GM19463 (cell line): Measurements from ENCODE around the gene RIPK3.

Experiments used
- ATAC-seq: cut with Tn5 transposase; IDR thresholded peaks from one replicate; pipeline ENCODE4 v1.9.1; 2021; ENCODE audit warnings: mild to moderate bottlenecking, moderate library complexity; ENCODE audit not compliant: unreplicated experiment

Gene RIPK3

DNA sequence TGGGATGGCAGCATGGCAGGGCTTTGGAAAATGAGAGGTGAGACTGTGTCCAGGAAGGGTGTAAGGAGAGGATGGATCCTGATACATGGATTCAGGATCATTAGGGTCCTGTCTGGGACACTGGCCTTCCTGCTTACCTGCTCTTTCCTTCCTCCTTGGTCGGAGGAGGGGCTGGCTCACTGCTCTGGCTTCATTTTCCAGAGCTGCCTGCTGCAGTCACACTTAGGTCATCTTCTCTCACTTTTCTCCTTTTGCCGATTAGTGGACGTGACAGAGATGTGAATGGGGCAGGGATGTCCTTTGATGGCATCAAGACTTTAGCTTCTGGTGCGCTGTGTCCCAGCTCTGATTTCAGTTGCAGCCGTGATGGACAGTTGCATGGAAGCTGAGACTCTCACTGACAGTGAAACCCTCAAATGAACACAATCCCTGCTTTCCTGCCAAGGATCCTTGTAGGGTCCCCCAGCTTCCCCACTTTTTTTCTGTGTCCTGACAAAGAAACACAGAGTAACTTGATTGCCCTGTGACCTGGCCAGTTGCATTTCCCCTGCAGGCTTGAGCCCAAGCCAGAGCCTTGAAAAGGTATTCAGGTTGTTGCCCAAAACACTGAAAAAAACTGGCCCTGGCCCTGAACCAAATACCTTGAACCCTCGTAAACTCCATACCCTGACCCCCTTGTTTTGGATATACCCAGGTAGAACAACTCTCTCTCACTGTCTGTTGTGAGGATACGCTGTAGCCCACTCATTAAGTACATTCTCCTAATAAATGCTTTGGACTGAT lies 31.3 kb downstream of the RIPK3 start:
- no peak for ATAC-seq

DNA sequence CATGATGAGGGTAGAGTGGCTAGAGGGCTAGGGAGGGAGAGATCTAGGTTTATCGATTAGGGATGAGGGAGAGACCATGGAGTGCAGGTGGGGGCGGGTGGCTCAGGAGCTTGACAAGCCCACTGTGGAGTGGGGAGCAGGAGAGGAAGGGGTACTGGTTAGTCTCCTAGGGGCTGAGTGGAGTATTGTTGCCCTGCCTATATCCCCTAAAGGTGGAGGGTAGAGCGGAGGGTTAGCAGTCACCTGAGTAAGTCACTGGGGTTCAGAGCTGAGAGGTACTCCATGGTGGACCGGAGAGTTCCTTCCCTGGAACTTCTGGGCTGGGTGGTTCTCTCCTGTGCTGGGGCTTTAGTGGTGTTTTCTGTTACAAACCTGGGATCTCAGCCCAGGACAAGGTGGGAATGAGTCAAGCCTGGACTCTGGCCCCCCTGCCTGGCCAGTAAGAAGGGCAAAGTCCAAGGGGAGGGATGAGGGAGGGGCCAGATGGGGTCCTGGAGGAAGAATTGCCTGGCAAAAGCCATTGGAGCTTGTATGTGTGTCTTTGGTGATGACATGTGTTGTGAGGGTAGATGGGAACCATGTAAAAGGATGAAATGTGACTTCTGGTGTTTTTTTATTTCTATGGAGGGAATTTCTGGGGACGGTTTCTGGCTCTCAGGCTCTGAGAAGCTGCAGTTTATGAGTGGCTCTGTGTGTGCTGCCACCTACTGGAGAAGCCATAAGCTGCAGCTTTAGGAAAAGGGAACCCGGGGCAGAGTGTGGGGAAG lies 32.0 kb downstream of the RIPK3 start, which contains the start of gene CIDEB:
TSS of gene CIDEB (minus strand) at position 403 of the 767 bp plus-strand sequence. CDS start at position 284, 119 bp downstream.
- ATAC-seq, result no peak

DNA sequence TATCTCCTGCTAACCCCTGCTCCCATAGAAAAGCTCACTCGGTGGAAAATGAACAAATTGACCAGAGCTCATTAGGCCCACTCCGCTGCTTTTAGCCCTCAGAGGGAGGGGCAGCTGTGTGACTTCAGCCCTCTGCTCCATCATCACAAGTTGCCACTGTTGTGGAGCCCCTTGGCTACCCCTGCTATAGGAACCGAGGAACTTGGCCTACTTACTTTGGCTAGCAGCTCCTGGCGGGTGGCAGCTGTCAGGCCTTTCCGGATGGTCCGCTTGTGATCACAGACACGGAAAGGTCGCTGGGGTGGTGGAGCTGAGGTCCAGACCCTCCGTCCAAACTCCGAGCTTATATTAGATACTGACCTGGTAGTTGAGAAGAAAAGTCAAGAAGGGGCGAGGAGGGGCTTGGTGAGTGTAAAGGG lies 32.6 kb downstream of the RIPK3 start:
- ATAC-seq, result no peak

DNA sequence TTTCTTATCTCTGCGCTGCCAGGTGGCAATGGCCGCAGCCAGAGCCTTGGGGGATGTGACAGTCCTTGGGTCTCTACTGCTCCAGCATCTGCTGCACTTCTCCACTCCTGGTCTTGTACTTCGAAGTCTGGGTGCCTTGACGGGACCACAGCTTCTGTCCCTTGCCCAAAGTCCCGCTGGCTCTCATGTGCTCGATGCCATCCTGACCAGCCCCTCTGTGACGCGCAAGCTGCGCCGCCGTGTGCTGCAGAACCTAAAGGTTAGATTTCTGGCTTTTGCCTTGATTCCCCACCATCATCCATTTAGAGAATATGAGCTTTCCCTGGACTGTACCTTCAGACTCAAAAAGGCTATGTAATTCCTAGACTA lies 35.8 kb downstream of the RIPK3 start:
- no peak for ATAC-seq

DNA sequence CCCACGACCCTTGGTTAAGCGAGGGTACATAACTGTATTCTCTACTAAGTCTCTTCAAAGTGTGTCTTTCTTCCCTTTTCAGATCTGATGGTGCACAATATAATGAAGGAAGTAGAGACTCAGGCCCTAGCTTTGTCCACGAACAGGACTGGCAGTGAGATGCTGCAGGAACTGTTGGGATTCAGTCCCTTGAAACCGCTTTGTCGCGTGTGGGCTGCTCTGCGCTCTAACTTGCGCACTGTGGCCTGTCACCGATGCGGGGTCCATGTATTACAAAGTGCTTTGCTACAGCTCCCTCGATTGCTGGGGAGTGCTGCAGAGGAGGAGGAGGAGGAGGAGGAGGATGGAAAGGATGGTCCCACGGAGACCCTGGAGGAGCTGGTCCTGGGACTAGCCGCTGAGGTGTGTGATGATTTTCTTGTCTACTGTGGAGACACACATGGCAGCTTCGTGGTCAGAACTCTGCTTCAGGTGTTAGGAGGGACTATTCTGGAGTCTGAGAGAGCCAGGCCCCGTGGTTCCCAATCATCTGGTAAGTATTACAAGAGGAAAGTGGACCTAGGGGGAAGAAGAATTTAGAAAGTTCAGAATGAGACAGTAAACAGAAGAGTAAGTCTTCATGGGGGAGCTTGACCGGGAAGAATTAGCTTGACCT lies 39.3 kb downstream of the RIPK3 start:
- ATAC-seq, result no peak

DNA sequence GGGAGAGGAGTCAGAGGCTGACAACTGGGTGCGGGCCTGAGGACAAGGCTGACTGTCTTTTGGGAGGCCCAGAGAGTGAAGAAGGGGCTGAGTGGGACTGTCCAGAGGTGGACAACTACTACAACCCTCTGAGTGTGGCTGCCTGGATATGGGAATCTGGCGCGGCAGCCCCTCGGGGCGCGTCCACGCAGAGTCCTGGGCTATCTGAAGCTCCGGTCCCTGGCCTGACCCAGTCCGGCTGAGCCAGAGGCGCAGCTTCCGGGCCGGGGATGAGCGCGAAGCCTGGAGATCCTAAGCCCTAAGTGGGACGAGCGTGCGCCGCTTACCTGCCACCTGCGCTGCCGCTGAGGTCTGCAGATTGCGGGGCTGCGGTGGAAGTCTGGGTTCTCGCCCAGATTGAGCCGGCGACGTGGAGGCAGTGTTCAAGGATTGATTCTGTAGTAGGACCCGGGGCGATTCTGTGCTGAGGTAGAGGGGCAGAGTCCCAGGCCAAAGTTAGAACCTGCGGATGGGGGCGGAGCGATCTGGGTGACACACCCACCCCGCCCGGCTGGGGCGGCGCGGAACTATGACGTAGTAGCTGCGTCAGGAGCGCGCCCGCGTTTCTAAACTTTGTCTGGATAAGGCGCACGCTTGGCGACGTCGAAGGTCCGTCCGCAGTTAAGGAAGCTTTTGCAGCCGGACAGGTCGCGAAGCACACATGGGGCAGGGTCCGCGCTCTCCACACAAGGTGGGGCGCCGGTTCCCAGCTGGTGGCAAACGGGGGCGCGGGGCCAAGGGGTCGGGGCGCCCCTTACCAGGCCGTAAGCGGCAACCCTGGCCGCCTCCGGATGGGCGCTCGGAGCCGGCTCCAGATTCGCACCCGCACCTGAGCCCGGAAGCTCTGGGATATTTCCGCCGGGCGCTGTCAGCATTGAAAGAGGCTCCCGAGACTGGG lies 40.3 kb downstream of the RIPK3 start, which contains the start of the genes DHRS1 and NOP9:
TSS of gene DHRS1 (minus strand) at position 526 of the 937 bp plus-strand sequence. CDS start 674 bp downstream, outside the sequence.
TSS of gene NOP9 (plus strand) at position 596 of the 937 bp plus-strand sequence. CDS start at position 701, 105 bp downstream.
- peak; percentile 59 for ATAC-seq

DNA sequence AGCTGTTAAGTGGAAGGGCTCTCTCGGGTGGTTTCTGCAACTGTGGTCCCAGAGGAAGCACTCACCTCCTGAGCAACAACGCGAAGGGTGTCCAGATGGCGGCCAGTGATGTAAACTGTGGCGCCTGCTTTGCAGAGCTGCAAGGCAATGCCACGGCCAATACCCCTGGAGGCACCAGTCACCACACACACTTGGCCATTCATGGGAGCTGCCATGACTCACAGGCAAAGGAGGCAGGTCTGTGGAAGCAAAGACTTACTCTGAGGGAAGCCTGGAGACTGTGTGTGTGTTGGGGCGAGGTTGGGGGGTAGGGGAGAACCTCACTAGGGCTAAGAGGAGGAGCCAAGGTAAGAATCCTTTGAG lies 40.9 kb downstream of the RIPK3 start:
- ATAC-seq, result peak; percentile 1

DNA sequence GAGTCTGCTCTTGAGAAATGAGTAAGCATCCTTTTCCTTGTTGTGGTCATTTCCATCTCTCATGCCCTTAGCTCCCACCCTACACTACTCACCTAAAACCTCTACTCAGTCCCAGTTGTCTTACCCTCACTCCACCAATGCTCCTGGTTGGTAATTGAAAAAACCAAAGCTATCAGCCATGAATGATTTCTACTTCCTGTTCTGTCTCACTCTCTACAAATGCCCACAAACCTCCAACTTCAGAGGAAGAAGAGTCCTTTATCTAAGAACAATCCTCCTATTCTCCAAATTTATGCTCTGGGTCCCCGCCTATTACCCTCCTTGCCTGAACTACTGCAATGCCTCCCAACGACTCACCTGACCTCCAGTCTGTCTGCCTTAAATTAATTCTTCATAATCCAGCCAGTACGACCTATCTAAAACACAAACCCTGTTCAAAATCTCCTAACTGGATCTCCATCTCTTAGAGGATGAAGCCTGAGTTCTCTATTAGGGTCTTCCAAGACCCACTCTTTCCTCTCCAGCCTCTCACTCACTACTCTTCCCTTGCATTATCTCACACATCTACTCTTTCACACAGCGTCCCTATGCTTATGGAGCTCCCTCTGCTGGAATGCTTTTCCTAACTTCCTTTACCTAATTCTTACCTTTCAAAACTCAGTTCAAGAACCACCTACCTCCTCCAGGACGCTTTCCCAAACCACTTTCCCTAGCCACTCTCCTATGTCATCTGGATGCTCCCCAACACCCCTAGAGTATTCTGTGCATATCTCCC lies 42.4 kb downstream of the RIPK3 start:
- no peak for ATAC-seq

DNA sequence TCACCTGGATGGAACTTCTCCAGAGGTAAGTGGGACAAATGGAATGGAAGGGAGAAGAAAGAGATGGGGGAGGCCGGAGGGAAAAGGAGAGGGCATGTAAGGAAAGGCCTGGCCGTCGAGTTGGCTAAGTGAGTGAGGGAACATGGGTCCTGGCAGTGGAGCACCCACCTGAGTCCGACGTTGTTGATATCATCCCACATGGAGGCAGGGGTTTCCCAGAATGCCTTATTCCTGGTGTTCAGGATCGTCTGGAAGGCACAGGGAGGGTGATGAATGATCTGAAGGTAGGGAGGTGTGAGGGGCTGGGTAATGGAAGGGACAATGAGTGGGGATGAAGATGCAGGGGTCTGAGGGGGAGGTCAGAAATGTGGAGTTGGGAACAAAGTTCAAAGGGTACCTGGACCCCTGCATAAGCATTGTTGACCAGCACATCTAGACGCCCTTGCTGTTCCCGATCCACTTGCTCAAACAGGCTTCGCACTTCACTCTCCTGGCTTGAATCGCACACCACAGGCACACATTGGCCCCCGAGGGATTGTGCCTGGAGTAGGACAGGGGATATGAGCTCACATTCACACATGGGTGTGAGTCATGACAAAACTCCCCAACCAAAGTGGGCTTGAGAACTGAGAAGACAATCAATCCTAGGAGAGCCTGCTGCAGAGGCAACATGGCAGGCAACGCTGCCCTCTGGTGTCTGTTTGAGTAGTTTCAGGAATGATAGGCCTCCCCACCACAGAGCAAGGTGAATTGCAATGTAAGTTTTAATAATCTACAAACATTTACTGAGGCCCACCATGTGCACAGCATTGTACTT lies 43.2 kb downstream of the RIPK3 start:
- ATAC-seq, result peak; percentile 54

DNA sequence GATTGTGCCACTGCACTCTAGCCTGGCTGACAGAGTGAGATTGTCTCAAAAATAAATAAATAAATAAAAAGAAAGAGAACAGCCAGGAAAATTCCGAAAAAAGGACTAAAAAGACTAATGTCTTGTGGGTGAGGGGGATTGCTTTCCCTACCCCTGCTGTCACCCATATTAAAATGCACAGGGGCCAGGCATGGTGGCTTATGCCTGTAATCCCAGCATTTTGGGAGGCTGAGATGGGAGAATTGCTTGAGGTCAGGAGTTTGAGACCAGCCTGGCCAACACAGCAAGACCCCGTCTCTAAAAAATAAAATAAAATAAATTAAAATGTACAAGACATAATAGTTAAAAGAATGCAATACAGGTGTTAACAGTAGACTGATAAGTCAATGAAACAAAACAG lies 46.3 kb downstream of the RIPK3 start:
- ATAC-seq, result no peak

DNA sequence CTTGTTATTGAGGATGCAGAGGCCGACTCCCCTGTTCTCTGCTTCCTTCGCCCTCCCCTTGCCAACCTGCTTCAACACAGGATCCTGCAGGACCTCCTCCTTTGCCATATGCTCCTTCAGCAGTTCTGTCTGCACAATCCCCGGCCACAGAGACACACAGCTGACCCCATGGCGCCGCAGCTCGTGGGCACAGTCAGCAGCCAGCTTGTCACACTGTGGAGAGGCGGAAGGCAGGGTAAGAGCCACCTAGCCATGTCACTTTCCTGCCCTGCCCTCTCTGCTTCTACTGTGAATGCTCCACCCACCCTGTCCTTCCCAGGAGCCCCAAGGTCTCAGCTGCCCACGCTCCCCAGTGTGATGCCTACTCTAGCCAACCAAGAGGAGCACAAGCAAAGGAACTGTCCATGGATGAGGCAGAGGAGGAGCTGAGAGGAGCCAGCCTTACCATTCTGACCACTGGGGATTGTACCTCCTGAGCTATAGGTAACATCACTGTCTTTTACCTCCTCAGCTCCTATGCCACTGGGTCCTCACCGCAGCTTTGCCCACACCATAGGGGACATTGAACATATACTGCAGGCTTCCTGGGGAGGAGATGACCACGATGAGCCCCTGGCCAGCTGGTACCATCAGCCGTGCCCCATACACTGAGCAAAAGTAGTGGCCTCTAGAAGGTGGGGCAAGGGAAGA lies 47.5 kb downstream of the RIPK3 start:
- ATAC-seq, result no peak

DNA sequence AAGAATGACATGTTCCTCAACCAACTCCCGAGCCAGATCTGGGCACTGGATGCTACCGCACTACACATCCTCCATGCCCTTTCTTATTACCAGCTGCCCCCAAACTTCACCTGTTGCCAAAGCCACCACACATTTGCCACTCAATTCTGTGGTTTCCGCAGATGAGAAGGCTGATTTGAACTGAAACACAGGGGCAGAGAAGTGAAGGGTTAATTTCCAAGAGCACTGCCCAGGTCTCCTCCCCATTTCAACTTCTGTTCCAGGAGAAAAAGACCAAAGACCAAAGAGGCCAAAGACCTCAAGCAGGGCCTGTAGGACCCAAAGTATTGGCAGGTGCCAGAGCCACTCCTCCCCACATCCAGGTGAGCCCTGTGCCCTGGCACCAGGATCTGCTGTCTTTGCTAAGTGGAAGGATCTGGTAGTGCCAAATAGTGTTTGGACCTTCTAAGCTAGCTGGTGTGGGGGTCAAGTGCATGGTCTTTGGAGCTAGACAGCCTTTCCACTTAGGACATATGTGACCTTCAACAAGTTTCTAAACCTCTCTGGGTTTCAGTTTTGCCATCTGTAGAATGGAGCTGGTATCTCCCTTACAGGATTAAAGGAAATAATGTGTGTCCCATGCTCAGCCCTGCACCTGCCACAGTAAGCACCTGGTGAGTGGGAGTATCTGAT lies 48.2 kb downstream of the RIPK3 start:
- no peak for ATAC-seq

DNA sequence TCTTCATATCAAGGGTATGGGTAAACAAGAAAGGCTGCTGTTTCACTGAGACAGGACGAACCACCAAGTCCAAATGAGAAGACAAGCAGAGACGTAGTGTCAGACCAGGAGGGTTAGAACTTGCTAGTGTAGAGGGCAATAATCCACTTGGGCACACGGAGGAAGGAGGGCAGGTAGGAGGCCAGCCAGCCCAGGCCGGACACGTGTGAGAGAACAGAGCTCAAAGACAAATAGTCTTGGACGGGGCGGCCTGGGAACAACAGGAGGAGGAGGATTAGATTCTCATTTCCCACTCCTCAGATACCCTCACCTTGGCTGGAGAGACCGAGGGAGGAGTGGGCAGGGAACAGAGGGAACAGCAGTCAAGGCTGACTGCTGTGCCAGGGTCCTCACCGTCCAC lies 49.0 kb downstream of the RIPK3 start:
- no peak for ATAC-seq

DNA sequence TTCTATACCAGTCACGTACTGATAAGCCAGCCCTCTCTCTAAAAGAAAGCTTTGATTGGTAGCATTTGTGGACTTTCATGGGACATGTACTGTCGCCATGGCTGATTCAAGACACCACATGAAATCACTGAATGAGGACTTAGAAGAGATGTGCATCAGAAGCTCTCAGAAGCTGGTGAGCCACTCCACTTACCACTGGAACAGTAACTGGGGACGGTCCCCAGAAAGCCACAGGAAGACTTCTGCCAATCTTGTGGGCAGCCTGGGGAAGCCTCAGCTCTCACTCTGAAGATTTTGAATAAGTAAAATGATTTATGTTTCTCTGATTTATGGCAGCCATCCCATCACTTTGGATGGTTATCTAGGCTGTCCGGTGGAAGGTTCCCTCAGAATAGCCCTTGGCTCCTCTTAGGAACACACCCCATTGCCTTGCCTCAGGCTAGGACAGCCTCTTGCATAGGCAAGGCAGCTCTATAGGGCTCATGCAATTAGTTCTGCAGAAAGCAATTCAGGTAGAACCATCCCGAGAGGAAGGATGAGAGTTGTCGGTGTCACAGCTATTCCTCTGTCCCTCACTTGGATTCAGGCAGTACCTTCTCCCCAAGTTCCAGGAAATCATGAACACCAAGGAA lies 50.0 kb downstream of the RIPK3 start:
- peak; percentile 95 for ATAC-seq

DNA sequence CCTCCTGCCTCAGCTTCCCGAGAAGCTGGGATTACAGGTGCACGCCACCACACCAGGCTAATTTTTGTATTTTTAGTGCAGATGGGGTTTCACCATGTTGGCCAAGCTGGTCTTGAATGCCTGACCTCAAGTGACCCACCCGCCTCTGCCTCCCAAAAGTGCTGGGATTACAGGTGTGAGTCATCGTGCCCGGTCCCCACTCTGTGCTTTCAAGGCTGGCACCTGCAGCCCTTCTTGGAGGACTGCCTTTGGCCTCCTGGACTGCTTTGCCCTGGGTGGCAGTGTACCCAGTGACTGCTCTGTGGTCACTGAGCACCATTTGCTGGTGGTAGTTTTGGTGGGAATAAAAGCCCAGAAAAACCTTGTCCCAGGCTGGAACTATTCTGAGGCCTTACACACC lies 52.8 kb downstream of the RIPK3 start:
- no peak for ATAC-seq
